Measurements from ENCODE around the gene GHR.

GRCh38 chr5:42487077-42487476, 63.8 kb downstream of the GHR start:
- TF ChIP-seq, protein P1, sequence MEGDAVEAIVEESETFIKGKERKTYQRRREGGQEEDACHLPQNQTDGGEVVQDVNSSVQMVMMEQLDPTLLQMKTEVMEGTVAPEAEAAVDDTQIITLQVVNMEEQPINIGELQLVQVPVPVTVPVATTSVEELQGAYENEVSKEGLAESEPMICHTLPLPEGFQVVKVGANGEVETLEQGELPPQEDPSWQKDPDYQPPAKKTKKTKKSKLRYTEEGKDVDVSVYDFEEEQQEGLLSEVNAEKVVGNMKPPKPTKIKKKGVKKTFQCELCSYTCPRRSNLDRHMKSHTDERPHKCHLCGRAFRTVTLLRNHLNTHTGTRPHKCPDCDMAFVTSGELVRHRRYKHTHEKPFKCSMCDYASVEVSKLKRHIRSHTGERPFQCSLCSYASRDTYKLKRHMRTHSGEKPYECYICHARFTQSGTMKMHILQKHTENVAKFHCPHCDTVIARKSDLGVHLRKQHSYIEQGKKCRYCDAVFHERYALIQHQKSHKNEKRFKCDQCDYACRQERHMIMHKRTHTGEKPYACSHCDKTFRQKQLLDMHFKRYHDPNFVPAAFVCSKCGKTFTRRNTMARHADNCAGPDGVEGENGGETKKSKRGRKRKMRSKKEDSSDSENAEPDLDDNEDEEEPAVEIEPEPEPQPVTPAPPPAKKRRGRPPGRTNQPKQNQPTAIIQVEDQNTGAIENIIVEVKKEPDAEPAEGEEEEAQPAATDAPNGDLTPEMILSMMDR (IDR thresholded peaks at IDR 0.05; ENCODE audit: low read length) = no peak
- no peak for TF ChIP-seq EZH2 (optimal IDR thresholded peaks at IDR 0.05; ENCODE audit: low read depth, low read length)
- no peak for TF ChIP-seq EZH2phosphoT487 (IDR thresholded peaks at IDR 0.05; ENCODE audit: low read length)
